Raji (cell line): ENCODE data around the gene DENND2A.

Source experiments
- POLR2A ChIP-seq: IDR thresholded peaks from 2 replicates; pipeline ENCODE4 v1.6.1; 2011; ENCODE audit warnings: low read depth, low read length, control low read depth; ENCODE audit not compliant: insufficient read depth

DENND2A gene

GRCh38 chr7:140656548-140657515 is 16.2 kb upstream of the DENND2A start:
- TF ChIP-seq POLR2A: no peak

- TF ChIP-seq POLR2A: no peak
Measured at GRCh38 chr7:140655511-140656408, 15.1 kb upstream of the DENND2A start.

DNA sequence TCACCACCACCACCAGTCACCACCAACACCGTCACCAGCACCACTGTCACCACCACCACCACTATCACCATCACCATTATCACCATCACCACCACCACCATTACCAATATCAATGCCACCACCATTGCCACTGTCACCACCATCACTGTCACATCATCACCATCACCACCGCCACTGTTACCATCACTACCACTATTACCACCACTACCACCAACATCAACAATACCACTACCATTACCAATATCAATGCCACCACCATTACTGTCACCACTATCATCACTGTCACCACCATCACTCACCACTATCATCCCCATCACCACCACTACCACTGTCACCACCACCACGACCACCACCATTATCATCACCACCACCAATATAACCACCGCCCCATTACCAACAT is 14.0 kb upstream of the DENND2A start:
- TF ChIP-seq POLR2A: no peak

- no peak for TF ChIP-seq POLR2A
Measured at GRCh38 chr7:140654109-140654387, 13.4 kb upstream of the DENND2A start.

DNA sequence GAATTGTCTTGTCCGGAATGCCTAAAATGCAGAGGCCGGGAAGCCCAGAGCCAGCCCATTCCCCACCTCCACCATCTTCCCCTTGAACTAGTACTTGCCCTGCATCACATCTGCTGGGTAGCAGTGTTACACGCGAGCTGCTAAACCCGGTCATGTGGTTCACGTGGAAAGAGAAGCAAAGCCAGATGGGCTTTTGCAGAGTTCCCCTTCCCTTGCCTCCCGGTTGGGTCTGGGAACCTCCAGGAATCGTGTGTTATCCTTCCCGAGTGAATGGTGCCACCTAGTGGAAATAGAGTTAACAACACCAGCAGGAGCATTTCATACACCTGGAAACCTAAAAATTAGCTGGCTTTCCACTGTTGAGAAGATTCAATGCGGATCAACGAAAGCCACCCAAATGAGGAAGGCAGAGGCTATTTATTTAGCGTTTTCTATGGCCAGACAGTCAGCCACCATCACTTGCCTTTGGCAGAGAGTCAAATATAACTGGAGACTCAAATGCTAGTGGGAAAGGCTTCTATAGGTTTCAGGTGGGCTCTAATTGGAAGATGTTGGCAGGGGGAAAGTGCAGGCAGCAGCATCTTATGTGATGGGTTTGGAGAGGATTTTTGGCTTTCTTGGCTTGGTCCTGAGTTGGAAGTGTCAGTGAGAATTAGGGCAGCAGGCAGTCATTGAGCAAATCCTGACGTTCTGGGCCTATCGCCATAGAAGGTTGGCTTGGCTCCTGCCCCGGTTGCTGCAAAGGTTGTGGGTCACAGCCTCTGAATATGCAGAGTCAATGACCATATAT is 12.9 kb upstream of the DENND2A start:
- TF ChIP-seq POLR2A: no peak

GRCh38 chr7:140650367-140650766 is 9.8 kb upstream of the DENND2A start:
- no peak for TF ChIP-seq POLR2A

DNA sequence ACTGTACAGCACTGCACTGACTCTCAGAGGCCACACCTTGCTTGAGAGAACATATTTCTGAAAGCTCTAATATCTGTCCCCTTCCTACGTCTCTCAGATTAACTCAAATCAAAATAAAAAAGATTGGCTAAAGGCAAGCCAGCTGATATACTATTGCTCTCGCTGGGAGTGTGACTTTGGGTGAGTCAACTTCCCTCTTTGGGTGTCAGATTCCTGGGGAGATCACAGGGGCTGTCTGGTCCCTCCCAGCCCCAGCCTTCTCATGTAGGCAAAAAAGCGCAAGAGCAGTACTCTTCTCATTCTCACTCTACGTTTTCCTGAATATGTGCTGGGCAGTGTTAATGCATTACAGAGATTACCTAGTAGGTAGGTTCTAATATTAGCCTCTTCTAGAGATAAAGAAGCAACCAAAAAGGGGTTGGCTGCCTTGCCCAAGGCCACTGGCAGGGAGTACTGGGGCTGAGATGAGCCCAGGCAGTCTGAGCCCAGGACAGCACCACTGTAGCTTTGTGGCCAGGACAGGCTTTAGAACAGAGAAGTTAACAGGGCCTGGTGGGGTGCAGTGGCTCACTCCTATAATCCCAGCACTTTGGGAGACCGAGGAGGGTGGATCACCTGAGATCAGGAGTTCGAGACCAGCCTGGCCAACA is 9.1 kb upstream of the DENND2A start:
- TF ChIP-seq POLR2A: no peak

- TF ChIP-seq POLR2A: no peak
Measured at GRCh38 chr7:140646931-140647647, 6.5 kb upstream of the DENND2A start.

DNA sequence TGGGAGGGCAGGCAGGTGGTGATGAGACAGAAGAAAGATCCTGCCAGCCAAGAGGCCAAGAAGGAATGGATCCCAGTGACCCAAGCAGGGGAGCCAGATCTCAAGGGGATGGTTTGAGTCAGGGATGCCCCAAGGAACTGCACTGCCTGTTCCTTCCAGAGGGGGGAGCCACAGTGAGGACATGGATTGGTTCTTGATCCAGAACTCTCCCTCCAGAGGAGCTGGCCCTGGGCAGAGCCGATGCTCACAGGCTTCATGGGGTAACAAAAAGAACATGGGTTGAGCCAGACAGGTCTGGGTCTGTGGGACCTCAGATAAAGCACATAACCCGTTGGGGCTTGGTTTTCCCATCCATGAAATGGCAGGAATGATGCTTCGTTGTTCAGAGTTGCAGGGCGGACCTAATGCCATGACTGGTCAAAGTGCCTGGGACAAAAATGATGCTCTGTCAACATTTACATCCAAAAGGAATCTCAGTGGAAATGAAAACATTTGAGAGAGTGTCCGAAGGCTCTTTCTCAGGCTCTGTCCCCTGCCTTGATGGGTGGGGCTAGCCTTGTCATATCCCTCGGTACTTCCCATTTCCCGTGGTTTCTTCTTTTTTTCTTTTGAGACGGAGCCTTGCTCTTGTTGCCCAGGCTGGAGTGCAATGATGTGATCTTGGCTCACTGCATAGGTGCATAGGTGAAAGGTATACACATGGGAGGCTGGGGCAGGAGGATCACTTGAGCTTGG is 4.7 kb upstream of the DENND2A start:
- TF ChIP-seq POLR2A: no peak

- no peak for TF ChIP-seq POLR2A
Measured at GRCh38 chr7:140643416-140643815, 2.8 kb upstream of the DENND2A start.

GRCh38 chr7:140641524-140642195 is 1.0 kb upstream of the DENND2A start:
- TF ChIP-seq POLR2A: no peak

- no peak for TF ChIP-seq POLR2A
Measured at GRCh38 chr7:140640060-140640637, 464 bp downstream of the DENND2A start.

DNA sequence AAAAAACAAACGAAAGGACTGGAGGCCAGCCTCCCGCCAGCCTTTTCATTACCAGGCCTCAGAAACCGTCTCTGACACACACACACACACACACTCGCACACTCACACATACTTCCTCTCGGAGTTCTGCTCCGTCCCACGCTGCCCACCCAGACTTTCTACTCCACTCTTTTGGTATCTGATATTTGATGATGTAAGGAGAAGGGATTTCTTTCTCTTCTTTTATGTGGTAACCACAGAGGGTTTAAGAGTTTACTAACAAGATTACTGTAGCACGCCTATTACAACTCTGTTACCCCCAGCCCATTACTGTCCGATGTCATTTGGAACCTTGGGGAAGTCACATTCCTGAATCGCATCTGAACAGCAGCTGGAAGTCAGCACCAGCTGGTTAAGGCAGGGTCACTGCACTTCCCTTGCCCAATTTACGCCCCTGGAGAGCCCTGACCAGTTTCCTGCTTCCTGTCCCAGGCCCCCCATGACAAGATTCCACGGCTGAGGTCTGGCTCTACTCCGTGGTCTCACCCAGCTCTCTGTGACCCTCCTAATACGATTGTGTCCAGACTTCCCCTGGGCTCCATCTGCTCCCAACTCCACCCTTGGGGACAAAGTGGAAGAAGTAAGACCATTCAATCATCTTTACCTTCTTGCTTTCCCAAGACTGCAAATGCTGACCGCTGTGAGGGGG is 1.1 kb downstream of the DENND2A start:
- TF ChIP-seq POLR2A: no peak
